Naive B cell (primary cell): ENCODE data around the gene RNU1-3. TPM values are rescaled to one million over a fixed set of nuclear protein-coding genes. Genes with fewer than 3 reads are reported as not detected.
"Not testable (repeated sequence)": the region's sequence is repeated elsewhere in the genome, so short reads cannot be mapped to it uniquely, and the experiment has no call there.

Source experiments
- ATAC-seq, 2 donors: fragments of 150-1000 bp; cut with Tn5 transposase; 2 replicates each; pipeline ENCODE4 v1.10.0; 2021; ENCODE audit warnings: low read depth in 2 of 2, mild to moderate bottlenecking in 2 of 2, moderate library complexity in 2 of 2
- DNase-seq: peaks from one replicate; pipeline ENCODE4 v3.0.0; 2022
- H3K27ac Mint-ChIP-seq, 6 donors: one replicate each; pipeline ENCODE4 v1.8.0; 2020 to 2022; ENCODE audit warnings: mild to moderate bottlenecking in 6 of 6, mixed read lengths in 6 of 6, moderate library complexity in 5 of 6, inconsistent platforms in 2 of 6
- H3K27me3 Mint-ChIP-seq, 3 donors: one replicate each; pipeline ENCODE4 v1.8.0; 2021 to 2022; ENCODE audit warnings: mixed read lengths in 3 of 3, mild to moderate bottlenecking in 1 of 3
- H3K36me3 Mint-ChIP-seq, 2 donors: one replicate each; pipeline ENCODE4 v1.8.0; 2020 to 2022; ENCODE audit warnings: mixed read lengths in 2 of 2, inconsistent platforms in 1 of 2, mild to moderate bottlenecking in 1 of 2
- H3K4me1 Mint-ChIP-seq, 3 donors: one replicate each; pipeline ENCODE4 v1.8.0; 2020 to 2022; ENCODE audit warnings: mixed read lengths in 3 of 3, inconsistent platforms in 1 of 3, mild to moderate bottlenecking in 1 of 3, moderate library complexity in 1 of 3
- H3K4me3 Mint-ChIP-seq, 8 donors: one replicate each; pipeline ENCODE4 v1.8.0; 2020 to 2022; ENCODE audit warnings: mild to moderate bottlenecking in 8 of 8, mixed read lengths in 8 of 8, moderate library complexity in 8 of 8, inconsistent platforms in 2 of 8
- H3K9me3 Mint-ChIP-seq, 7 donors: one replicate each; pipeline ENCODE4 v1.8.0; 2020 to 2022; ENCODE audit warnings: mixed read lengths in 7 of 7, mild to moderate bottlenecking in 5 of 7, inconsistent platforms in 2 of 7, moderate library complexity in 1 of 7
- polyA plus RNA-seq, 6 donors: library from polyadenylated mRNA; unstranded; fragments of 300-500 nt; fragmentation: Illumina TruSeq; gene quantifications; one replicate each; pipeline ENCODE4 v1.2.3, GENCODE V29; 2021; ENCODE audit warnings: low read depth in 6 of 6

The RNU1-3 gene
- polyA plus RNA-seq, 6 donors from 2014 or later, result 27.4 to 56.9 (median 45.9) TPM; not detected in 2

GRCh38 chr1:16703141-16703540, 36.4 kb upstream of the RNU1-3 start:
- not testable (repeated sequence) for H3K4me3 Mint-ChIP-seq, H3K27ac Mint-ChIP-seq, H3K36me3 Mint-ChIP-seq, H3K27me3 Mint-ChIP-seq, DNase-seq, H3K9me3 Mint-ChIP-seq, H3K4me1 Mint-ChIP-seq
- ATAC-seq, result peak in 1 of 2 donors; percentile 18

DNA sequence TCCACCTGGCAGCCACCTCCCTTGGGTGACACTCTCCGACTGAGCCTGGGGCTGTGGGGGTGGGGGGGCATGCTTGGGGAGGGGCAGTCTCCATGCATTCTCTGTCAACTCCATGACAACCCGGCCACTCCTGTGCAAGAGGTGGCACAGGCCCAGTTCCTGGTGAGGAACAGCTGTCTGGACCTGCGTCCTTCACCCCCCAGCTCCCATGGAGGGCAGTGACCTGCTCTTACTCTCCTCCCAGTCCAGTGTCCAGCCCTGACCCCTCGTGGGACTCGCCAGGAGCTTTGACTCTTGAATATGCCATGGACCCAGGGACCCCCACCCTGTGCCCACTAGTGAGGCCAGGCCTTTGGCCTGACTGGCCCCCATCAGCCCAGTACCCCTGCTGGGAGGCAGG, 35.5 kb upstream of the RNU1-3 start:
- ATAC-seq, H3K9me3 Mint-ChIP-seq, H3K27me3 Mint-ChIP-seq, H3K27ac Mint-ChIP-seq, DNase-seq, H3K4me1 Mint-ChIP-seq, H3K36me3 Mint-ChIP-seq: not testable (repeated sequence)
- H3K4me3 Mint-ChIP-seq, result peak overlapping the region in 1 of 8 donors; percentile 59

DNA sequence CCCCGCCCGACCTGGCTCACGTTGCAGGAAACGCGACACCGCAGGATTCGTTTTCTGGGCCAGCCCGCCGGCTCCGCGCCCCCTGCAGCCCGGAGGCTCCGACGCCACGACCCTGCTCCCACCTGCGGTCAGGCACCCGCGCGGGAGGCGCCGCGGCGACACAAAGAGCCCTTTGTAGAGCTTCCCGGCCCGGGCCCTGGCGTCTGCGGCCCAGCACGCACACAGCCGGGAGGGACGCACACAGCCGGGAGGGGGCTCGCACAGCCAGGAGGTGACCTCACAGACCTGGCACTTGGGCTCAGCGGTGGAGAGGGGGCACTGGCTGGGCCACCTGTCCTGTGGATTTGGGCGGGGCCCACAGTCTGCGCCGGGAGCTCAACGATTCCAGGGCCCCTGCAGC, 34.4 kb upstream of the RNU1-3 start:
- ATAC-seq, result peak in 1 of 2 donors; percentile 15
- DNase-seq, H3K4me3 Mint-ChIP-seq, H3K36me3 Mint-ChIP-seq, H3K27ac Mint-ChIP-seq, H3K27me3 Mint-ChIP-seq, H3K9me3 Mint-ChIP-seq, H3K4me1 Mint-ChIP-seq: not testable (repeated sequence)

DNA sequence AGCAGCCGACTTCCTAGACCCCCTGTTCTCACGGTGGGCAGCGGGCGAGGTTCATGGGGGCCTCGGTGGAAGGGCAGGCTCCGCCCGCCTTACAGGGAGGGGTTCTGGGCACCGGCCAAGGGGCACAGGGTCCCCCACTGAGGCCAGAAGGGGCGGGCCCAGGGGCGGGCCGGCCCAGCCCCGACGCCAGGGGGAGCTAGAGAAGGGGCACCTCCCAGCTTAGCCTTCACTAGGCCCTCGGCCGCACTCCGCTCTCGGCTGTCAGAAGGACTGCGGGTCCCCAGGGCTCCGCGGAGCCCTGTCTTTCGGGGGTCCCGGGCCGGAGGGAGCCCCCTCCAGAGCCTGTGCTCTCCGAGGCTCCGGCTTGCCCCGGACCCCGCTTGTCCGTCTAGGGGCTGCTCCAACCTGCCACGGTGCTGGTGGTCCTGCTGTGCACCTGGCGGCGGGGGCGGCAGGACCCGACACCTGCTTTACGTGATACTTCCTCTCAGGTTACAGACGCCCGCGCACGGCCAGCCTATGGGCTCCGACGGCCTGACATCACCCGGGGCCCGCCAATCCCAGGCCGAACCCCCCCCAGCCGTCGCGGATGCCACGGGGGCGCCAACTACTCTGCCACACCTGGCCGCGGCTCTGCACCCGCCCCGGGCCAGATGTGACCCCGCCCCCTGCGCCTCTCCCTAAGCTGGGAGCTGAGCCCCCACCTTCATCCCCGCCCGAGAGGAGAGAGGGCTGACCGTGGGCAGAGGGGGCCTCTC, 33.6 kb upstream of the RNU1-3 start:
- H3K4me1 Mint-ChIP-seq, H3K9me3 Mint-ChIP-seq, H3K36me3 Mint-ChIP-seq: not testable (repeated sequence)

DNA sequence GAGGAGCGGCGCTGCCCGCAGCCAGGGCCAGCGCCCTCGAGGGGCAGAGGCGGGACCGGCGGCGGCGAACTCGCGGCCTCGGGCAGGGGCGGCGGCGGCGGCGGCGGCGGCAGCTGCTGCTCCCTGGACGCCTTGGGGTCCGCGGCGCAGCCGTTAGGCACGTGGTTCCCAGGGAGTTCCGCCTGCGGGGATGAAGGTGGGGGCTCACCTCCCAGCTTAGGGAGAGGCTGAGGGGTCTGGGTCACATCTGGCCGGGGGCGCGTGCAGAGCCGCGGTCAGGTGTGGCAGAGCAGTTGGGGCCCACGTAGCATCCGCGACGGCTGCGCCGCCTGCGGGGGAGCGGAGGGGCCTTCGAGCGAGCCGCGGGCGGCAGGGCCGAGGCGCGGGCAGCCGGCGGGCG, 32.7 kb upstream of the RNU1-3 start:
- not testable (repeated sequence) for ATAC-seq

More for the DNA sequence above, 33.6 kb upstream of the RNU1-3 start:
- not testable (repeated sequence) for DNase-seq, H3K27ac Mint-ChIP-seq, H3K4me3 Mint-ChIP-seq, H3K27me3 Mint-ChIP-seq
- ATAC-seq, result peak; percentile 78 to 85

DNA sequence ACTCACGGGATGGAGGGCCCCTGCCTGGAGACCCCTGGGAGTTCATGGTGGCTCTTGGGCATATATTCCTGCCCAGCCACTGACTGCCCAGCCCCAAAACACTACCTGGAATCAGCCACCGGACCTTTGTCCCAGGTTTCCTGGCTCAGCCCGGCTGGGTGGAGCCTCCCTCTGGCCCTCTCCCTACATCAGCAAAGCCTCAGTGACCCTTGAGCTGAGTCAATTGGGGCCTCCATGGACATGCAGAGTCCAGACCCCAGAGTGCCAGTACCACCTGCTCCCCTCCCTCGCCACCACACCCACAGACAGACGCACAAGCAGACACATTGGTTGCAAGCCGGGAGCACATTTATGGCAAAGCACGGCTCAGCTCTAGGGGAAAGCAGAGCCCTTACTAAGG, 30.4 kb upstream of the RNU1-3 start:
- not testable (repeated sequence) for H3K36me3 Mint-ChIP-seq, H3K9me3 Mint-ChIP-seq, ATAC-seq, H3K4me1 Mint-ChIP-seq, DNase-seq, H3K27ac Mint-ChIP-seq, H3K27me3 Mint-ChIP-seq
- H3K4me3 Mint-ChIP-seq, result peak overlapping the region in 1 of 8 donors; percentile 29

More for the DNA sequence above, 32.7 kb upstream of the RNU1-3 start:
- H3K27me3 Mint-ChIP-seq, DNase-seq, H3K4me1 Mint-ChIP-seq, H3K36me3 Mint-ChIP-seq, H3K27ac Mint-ChIP-seq, H3K9me3 Mint-ChIP-seq, H3K4me3 Mint-ChIP-seq: not testable (repeated sequence)

- H3K27ac Mint-ChIP-seq, H3K4me1 Mint-ChIP-seq, H3K27me3 Mint-ChIP-seq, H3K9me3 Mint-ChIP-seq, H3K36me3 Mint-ChIP-seq: not testable (repeated sequence)
- DNase-seq (peak; percentile 42), ATAC-seq (peak in 1 of 2 donors; percentile 27)
- peak overlapping the region in 3 of 8 donors; percentile 59 to 70 (median 69) for H3K4me3 Mint-ChIP-seq
Measured at GRCh38 chr1:16696507-16697150, 29.9 kb upstream of the RNU1-3 start.

GRCh38 chr1:16694308-16694702, 27.6 kb upstream of the RNU1-3 start:
- not testable (repeated sequence) for H3K27ac Mint-ChIP-seq, ATAC-seq, DNase-seq, H3K36me3 Mint-ChIP-seq, H3K9me3 Mint-ChIP-seq, H3K27me3 Mint-ChIP-seq, H3K4me1 Mint-ChIP-seq
- peak overlapping the region in 1 of 8 donors; percentile 32 for H3K4me3 Mint-ChIP-seq

DNA sequence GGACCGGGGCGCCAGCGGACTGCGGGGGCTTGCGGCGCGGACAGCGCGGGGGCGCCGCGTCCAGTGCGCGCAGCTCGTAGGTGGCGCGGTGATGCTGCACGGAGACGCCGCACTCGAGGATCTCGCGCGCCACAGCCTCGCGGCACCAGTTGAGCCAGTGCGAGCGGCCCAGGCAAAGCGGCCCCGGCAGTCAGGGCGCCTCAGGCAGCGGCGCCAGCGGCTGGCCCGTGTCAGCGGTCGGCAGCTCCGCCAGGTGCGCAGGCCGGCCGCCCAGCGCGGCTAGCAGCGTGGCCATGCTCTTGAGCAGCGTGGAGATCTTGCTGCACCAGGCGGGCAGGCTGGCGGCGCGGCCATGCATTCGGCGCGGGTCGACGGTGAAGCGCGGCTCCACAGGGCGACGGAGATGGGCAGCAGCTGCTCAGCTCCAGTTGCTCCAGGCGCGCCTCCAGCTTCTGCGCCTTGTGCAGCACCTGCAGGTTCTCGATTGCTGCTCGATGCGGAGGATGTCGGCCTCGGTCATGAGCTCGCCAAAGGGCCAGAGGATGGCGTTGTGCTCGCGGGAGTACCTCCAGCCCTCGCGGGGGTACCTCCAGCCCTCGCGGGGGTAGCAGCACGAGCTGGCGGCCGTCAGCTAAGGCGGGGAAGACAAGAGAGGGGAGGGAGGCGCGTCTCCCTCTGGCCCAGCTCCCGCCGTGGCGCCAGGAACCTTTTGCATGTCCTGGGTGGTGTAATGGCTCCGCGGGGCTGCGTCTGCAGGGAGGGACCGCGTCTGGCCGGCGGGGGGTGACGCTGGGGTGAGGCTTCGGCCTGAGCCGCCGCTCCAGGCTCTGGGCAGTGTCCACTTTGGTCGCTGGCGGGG, 26.9 kb upstream of the RNU1-3 start:
- peak in 1 of 2 donors; percentile 13 for ATAC-seq
- not testable (repeated sequence) for H3K4me1 Mint-ChIP-seq, H3K36me3 Mint-ChIP-seq, H3K9me3 Mint-ChIP-seq, DNase-seq, H3K27me3 Mint-ChIP-seq, H3K27ac Mint-ChIP-seq, H3K4me3 Mint-ChIP-seq

DNA sequence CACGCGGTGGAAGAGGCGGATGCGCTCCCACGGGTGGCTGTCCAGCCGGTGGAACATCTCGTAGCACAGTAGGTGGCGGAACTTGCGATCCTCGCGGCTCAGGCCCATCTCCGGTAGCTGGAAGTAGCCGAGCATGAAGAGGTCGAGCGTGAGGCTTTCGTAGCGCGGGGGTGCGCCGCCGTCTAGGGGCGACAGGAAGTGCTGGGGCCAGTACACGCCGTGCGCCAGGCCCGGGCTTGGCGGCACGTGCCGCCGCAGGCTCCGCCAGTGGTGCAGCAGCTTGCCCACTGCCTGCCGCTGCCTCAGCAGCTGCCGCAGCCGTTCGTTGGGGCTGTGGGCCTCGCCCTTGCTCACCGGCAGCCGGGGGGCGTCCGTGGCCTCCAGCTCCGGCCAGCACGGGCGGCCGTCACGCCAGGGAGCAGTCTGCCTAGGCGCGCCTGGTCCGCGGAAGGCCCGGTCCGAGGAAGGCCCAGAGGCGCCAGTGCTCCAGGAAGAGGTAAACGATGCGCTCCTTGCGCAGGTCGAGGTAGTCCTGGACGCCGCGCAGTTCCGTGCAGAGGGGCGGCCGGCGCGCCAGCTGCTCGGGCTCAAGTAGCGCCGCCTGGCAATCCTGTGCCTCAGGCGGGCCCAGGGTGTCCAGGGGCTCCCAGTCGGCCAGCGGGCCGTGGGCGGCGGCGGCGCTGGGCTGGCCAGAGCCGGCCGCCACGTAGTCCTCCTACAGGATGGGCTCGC, 26.1 kb upstream of the RNU1-3 start:
- H3K9me3 Mint-ChIP-seq, H3K4me1 Mint-ChIP-seq, H3K36me3 Mint-ChIP-seq, H3K27me3 Mint-ChIP-seq, H3K4me3 Mint-ChIP-seq, H3K27ac Mint-ChIP-seq: not testable (repeated sequence)
- peak; percentile 79 to 81 for ATAC-seq
- peak; percentile 41 for DNase-seq

DNA sequence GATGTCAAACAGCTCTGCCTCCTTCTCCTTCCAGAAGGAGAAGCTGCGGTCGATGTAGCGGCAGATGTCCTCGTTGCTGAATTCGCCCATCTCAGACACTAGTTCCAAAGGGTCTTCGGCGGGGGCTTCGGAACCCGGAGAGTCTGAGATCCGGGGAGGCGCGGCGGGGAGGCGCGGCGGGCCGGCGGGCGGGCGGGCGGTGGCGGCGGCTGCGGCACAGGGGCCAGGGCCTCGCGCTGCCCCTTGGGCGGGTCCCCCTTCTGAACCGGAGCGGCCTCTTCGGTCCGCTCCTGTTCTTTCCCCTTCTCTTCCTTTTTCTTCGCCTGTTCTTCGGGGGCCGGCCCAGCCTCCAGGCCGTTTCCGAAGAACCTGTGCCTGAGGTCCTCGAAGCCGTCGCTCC, 25.5 kb upstream of the RNU1-3 start:
- H3K4me3 Mint-ChIP-seq, H3K36me3 Mint-ChIP-seq, ATAC-seq, H3K27ac Mint-ChIP-seq, H3K9me3 Mint-ChIP-seq, H3K27me3 Mint-ChIP-seq, DNase-seq, H3K4me1 Mint-ChIP-seq: not testable (repeated sequence)

DNA sequence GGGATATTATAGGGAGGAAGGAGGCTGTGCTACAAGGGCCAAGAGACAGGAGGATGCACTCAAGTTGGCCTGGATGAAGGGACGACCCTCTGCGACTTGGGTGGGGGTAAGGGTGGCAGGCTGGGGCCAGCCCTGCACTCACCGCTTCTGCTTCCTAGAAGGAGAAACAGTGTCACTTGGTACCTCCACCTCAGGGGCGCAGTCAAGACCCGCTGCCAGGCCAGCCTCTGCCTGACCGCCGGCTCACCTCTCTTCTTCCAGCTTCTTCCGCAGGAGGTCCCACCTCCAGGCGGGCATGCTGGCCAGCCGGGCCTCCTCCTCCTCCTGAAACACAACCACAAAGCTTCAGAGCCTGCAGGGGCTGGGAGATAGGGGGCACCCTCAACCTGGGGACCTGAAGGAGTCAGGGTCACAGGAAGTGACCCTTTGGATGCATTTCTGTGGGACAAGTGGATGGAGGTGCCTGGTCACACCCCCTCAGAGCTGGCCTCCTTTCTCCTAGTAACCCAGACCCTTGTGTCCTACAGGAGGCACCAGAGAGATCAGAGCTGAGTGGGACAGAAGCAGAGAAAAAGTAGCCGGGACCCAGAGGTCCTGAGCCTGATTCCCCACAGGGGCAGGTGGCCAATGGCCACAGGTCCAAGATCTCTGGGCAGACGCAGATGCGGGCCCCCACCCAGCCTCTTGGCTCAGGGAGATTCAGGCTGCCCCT, 24.4 kb upstream of the RNU1-3 start:
- H3K4me3 Mint-ChIP-seq, H3K27ac Mint-ChIP-seq, H3K36me3 Mint-ChIP-seq, H3K9me3 Mint-ChIP-seq, H3K4me1 Mint-ChIP-seq, H3K27me3 Mint-ChIP-seq, DNase-seq, ATAC-seq: not testable (repeated sequence)
